Fibroblast of lung (primary cell): Measurements from ENCODE around the gene MT1B.

Experiments
- EZH2 ChIP-seq: IDR thresholded peaks from 2 replicates; pipeline ENCODE4 v1.5.1; 2012; ENCODE audit warnings: low read length, control low read depth, mild to moderate bottlenecking; ENCODE audit errors: missing control alignments
- TF ChIP-seq, protein P1 (sequence below), 2 donors: IDR thresholded peaks in 1 of 2; conservative IDR thresholded peaks in 1 of 2; 1 replicate in 1 of 2; 2 replicates in 1 of 2; pipeline ENCODE4 v1.5.1; 2011 to 2012; ENCODE audit warnings: low read length in 2 of 2, control low read depth in 1 of 2, inconsistent platforms in 1 of 2, low read depth in 1 of 2, mild to moderate bottlenecking in 1 of 2

DNA sequence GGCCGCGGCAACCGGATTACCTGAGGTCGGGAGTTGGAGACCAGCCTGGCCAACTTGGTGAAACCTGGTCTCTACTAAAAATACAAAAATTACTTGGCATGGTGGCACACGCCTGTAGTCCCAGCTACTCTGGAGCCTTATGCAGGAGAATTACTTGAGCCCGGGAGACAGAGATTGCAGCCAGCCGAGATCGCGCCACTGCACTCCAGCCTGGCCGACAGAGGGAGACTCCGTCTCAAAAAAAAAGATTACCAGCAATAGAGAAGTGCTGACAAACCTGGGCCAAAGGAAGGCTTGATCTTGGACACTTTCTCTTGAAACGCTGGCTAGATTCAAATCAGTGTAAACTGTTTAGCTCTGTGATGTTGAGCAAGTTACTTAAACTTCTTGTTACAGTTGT is 22.2 kb downstream of the MT1B start:
- TF ChIP-seq, protein P1, sequence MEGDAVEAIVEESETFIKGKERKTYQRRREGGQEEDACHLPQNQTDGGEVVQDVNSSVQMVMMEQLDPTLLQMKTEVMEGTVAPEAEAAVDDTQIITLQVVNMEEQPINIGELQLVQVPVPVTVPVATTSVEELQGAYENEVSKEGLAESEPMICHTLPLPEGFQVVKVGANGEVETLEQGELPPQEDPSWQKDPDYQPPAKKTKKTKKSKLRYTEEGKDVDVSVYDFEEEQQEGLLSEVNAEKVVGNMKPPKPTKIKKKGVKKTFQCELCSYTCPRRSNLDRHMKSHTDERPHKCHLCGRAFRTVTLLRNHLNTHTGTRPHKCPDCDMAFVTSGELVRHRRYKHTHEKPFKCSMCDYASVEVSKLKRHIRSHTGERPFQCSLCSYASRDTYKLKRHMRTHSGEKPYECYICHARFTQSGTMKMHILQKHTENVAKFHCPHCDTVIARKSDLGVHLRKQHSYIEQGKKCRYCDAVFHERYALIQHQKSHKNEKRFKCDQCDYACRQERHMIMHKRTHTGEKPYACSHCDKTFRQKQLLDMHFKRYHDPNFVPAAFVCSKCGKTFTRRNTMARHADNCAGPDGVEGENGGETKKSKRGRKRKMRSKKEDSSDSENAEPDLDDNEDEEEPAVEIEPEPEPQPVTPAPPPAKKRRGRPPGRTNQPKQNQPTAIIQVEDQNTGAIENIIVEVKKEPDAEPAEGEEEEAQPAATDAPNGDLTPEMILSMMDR (conservative IDR thresholded peaks at IDR 0.05 in 1 of 2, IDR thresholded peaks at IDR 0.05 in 1 of 2; ENCODE audit: low read depth in 1 of 2, low read length in 2 of 2), result peak; percentile 63
- no peak for TF ChIP-seq EZH2
